LoVo (cell line): ENCODE measurements around the gene KRT15.

Source experiments
- DNase-seq: peaks from one replicate; pipeline ENCODE4 v3.0.0-alpha.2; 2016; ENCODE audit warnings: low spot score

The KRT15 gene

GRCh38 chr17:41518789-41519449 is at the start of gene KRT15:
TSS of gene KRT15 (minus strand) at chr17:41518890. CDS start at chr17:41518827, 63 bp downstream.
- no peak for DNase-seq

GRCh38 chr17:41567317-41567716 is 48.6 kb upstream of the KRT15 start:
- DNase-seq: no peak

- no peak for DNase-seq
These were observed 46.6 kb upstream of the KRT15 start for GRCh38 chr17:41565338-41565737.

GRCh38 chr17:41563607-41564170 is 45.0 kb upstream of the KRT15 start:
- no peak for DNase-seq

GRCh38 chr17:41561554-41561953 is 42.9 kb upstream of the KRT15 start:
- DNase-seq: no peak

GRCh38 chr17:41559548-41559947 is 40.9 kb upstream of the KRT15 start:
- DNase-seq: no peak

GRCh38 chr17:41556931-41557330 is 38.2 kb upstream of the KRT15 start:
- DNase-seq: no peak

- no peak for DNase-seq
These were observed 37.6 kb upstream of the KRT15 start for GRCh38 chr17:41556306-41556705.

- peak; percentile 47 for DNase-seq
These were observed 36.6 kb upstream of the KRT15 start for GRCh38 chr17:41555105-41555887.

- DNase-seq: no peak
These were observed 35.4 kb upstream of the KRT15 start for GRCh38 chr17:41553987-41554680.

- no peak for DNase-seq
These were observed 34.5 kb upstream of the KRT15 start for GRCh38 chr17:41553176-41553575.

- no peak for DNase-seq
These were observed 33.8 kb upstream of the KRT15 start for GRCh38 chr17:41552455-41552854.

GRCh38 chr17:41551365-41551764 is 32.7 kb upstream of the KRT15 start:
- DNase-seq: no peak

GRCh38 chr17:41549596-41550039 is 30.9 kb upstream of the KRT15 start:
- peak; percentile 80 for DNase-seq

- peak; percentile 89 for DNase-seq
These were observed 30.3 kb upstream of the KRT15 start for GRCh38 chr17:41548844-41549595.

- DNase-seq: peak; percentile 95
These were observed 29.5 kb upstream of the KRT15 start for GRCh38 chr17:41547921-41548843.

- no peak for DNase-seq
These were observed 28.7 kb upstream of the KRT15 start for GRCh38 chr17:41547378-41547841.

- no peak for DNase-seq
These were observed 28.1 kb upstream of the KRT15 start for GRCh38 chr17:41546819-41547218.

- DNase-seq: no peak
These were observed 27.2 kb upstream of the KRT15 start for GRCh38 chr17:41545829-41546410.

GRCh38 chr17:41544935-41545334 is 26.2 kb upstream of the KRT15 start:
- no peak for DNase-seq
